SU-DHL-6 (cell line): ENCODE measurements around the gene ZMIZ1.

Experiments used
- H2AFZ ChIP-seq: fragments of 200-600 bp; sonication (generic); 2 replicates; pipeline ENCODE4 v1.6.1; 2014; ENCODE audit warnings: low read depth, mild to moderate bottlenecking, moderate library complexity, mixed read lengths, antibody characterized with exemption, low read length; ENCODE audit not compliant: severe bottlenecking
- H3F3A ChIP-seq: fragments of 200-600 bp; shearing (Covaris generic); 2 replicates; pipeline ENCODE4 v1.6.0; 2016; ENCODE audit warnings: antibody characterized with exemption, mild to moderate bottlenecking; ENCODE audit not compliant: insufficient read depth
- H3K27ac ChIP-seq: fragments of 200-600 bp; sonication (generic); 2 replicates; pipeline ENCODE4 v1.5.1; 2016; ENCODE audit warnings: low read depth, mild to moderate bottlenecking, low read length, moderate library complexity, mixed read lengths
- H3K27me3 ChIP-seq: fragments of 200-600 bp; sonication (generic), shearing (Covaris generic); 2 replicates; pipeline ENCODE4 v1.6.0; 2014; ENCODE audit warnings: mild to moderate bottlenecking, low read length
- H3K36me3 ChIP-seq: fragments of 200-600 bp; sonication (generic); 2 replicates; pipeline ENCODE4 v1.6.1; 2014; ENCODE audit warnings: mild to moderate bottlenecking, low read length, mixed read lengths
- H3K4me2 ChIP-seq: fragments of 300-600, 200-600 bp; shearing (Covaris generic), sonication (generic); 2 replicates; pipeline ENCODE4 v1.6.0; 2014; ENCODE audit warnings: low read length, low read depth, mild to moderate bottlenecking; ENCODE audit not compliant: poor library complexity, severe bottlenecking
- H3K4me3 ChIP-seq: fragments of 200-600 bp; sonication (generic); 2 replicates; pipeline ENCODE4 v1.5.1; 2014; ENCODE audit warnings: antibody characterized with exemption, low read length, mild to moderate bottlenecking, mixed read lengths; ENCODE audit not compliant: insufficient read depth, poor library complexity, severe bottlenecking
- H3K79me2 ChIP-seq: fragments of 200-600 bp; sonication (generic); 2 replicates; pipeline ENCODE4 v1.6.1; 2014; ENCODE audit warnings: mild to moderate bottlenecking, low read length, moderate library complexity; ENCODE audit not compliant: insufficient read depth
- H3K9ac ChIP-seq: fragments of 200-600 bp; sonication (generic); 2 replicates; pipeline ENCODE4 v1.7.0; 2014; ENCODE audit warnings: mild to moderate bottlenecking, low read length
- H3K9me2 ChIP-seq: fragments of 200-600 bp; sonication (generic); replicated peaks from 2 replicates; pipeline ENCODE4 v1.6.1; 2014; ENCODE audit warnings: low read length; ENCODE audit not compliant: insufficient read depth
- H3K9me3 ChIP-seq: fragments of 200-600 bp; sonication (generic); 2 replicates; pipeline ENCODE4 v1.6.1; 2014; ENCODE audit warnings: low read length, mixed read lengths; ENCODE audit not compliant: insufficient read depth
- H4K20me1 ChIP-seq: fragments of 200-600 bp; sonication (generic); 2 replicates; pipeline ENCODE4 v1.6.1; 2014; ENCODE audit warnings: low read depth, mild to moderate bottlenecking, antibody characterized with exemption, low read length, moderate library complexity, mixed read lengths
- EZH2phosphoT487 ChIP-seq: fragments of 200-600 bp; sonication (generic), shearing (Covaris generic); conservative IDR thresholded peaks from 2 replicates; pipeline ENCODE4 v1.6.1; 2018; ENCODE audit warnings: mild to moderate bottlenecking, antibody characterized with exemption, low read length, moderate library complexity, mixed read lengths
- TF ChIP-seq, protein P1 (sequence below): fragments of 200-600 bp; sonication (generic); IDR thresholded peaks from one replicate; pipeline ENCODE4 v1.5.1; 2017; ENCODE audit warnings: antibody characterized with exemption, mild to moderate bottlenecking, low read length, moderate library complexity; ENCODE audit not compliant: insufficient read depth, poor library complexity, severe bottlenecking

The ZMIZ1 gene

DNA sequence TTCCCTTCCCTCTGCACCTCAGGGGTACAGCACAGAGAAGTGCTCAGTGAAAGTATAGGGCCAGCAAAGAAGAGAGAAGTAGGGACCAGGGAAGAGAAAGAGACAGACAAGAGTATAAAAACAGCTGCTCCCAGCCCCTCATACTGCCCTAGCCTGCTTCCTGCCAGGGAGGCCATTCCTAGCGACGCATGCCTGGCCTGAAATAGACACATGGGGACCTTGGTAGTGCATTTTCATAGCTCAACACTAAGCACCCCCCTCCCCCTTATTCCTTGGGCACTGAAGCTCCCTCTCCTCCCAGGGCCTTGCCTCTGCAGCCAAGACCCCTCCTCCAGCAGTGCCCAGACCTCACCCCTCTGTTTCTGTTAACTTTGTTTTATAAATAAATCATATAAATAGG, 64.7 kb downstream of the ZMIZ1 start:
- H3K4me3 ChIP-seq = no peak overlapping the region
- no peaks in the 10 kb centered on the region for H3K9me3 ChIP-seq
- H3K4me2 ChIP-seq = no peak overlapping the region
- no peak overlapping the region for H3K27ac ChIP-seq
- no peaks in the 10 kb centered on the region for H3K79me2 ChIP-seq
- no peak overlapping the region for H2AFZ ChIP-seq
- H4K20me1 ChIP-seq = no peaks in the 10 kb centered on the region
- no peaks in the 10 kb centered on the region for H3F3A ChIP-seq
- H3K9me2 ChIP-seq = no peaks in the 10 kb centered on the region
- no peaks in the 10 kb centered on the region for H3K36me3 ChIP-seq
- no peaks in the 10 kb centered on the region for H3K27me3 ChIP-seq
- no peak overlapping the region for H3K9ac ChIP-seq
- TF ChIP-seq EZH2phosphoT487 = no peak
- TF ChIP-seq, protein P1, sequence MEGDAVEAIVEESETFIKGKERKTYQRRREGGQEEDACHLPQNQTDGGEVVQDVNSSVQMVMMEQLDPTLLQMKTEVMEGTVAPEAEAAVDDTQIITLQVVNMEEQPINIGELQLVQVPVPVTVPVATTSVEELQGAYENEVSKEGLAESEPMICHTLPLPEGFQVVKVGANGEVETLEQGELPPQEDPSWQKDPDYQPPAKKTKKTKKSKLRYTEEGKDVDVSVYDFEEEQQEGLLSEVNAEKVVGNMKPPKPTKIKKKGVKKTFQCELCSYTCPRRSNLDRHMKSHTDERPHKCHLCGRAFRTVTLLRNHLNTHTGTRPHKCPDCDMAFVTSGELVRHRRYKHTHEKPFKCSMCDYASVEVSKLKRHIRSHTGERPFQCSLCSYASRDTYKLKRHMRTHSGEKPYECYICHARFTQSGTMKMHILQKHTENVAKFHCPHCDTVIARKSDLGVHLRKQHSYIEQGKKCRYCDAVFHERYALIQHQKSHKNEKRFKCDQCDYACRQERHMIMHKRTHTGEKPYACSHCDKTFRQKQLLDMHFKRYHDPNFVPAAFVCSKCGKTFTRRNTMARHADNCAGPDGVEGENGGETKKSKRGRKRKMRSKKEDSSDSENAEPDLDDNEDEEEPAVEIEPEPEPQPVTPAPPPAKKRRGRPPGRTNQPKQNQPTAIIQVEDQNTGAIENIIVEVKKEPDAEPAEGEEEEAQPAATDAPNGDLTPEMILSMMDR = no peak

DNA sequence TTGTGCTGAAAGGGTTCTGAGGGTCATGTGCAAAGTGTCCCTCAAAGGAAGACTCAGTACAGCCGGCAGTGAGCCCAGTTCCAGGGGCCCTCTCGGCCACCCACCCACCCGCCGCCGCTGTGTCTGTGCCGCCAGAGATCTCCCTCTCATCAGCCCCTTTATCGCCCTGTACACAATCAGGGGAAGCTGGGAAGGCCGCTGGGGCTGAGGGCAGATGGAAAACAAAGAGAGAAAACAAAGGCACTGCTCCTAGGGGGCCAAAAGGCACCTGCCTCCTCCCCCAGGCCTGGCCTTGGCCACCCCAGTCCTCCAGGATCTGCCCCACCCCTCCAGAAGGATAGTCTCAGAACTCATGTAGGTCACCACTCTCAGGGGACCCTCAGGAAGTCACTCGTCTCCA, 67.0 kb downstream of the ZMIZ1 start:
- no peaks in the 10 kb centered on the region for H3F3A ChIP-seq
- H3K4me2 ChIP-seq = no peak overlapping the region
- H3K79me2 ChIP-seq = no peaks in the 10 kb centered on the region
- H3K9ac ChIP-seq = no peak overlapping the region
- H3K27me3 ChIP-seq = no peaks in the 10 kb centered on the region
- no peak overlapping the region for H2AFZ ChIP-seq
- H4K20me1 ChIP-seq = no peaks in the 10 kb centered on the region
- no peak overlapping the region for H3K27ac ChIP-seq
- no peaks in the 10 kb centered on the region for H3K9me3 ChIP-seq
- H3K4me3 ChIP-seq = no peak overlapping the region
- no peaks in the 10 kb centered on the region for H3K9me2 ChIP-seq
- no peaks in the 10 kb centered on the region for H3K36me3 ChIP-seq
- TF ChIP-seq, protein P1 = no peak
- TF ChIP-seq EZH2phosphoT487 = no peak

DNA sequence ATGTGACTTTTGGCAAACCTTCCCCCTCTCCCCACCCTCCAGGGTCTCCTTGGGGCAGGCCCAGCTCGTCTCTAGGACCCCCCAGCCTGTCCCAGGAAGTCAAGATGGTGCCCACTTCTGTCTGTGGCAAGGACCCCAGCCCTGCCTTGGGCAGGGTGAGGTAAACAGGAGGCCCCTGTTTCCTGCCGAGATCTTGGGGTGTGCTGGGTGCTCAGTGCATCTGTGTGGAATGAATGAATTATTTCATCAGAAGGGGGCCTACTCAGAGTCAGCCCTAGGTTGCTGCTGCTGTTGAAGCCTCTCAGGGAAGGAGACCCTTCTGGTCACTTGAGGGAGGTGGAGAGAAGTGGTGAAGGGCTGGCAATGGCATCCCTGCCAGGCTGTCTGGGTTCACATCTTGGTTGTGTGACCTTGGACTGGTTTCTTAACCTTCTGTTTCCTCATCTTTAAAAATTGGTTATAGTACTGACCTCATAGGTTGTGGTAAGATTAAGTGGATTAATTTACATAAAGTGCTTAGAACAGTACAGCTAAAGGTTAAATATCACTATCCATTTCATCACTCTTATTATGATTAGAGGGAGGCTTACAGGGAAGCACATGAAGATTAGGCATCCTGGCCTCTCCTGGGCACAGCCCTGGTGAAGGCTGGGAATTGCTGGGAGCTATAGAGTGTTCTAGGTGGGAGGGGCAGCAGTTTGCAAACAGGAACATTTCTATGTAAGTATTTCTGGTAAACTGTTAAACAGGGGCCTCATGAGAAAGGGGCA, 67.7 kb downstream of the ZMIZ1 start:
- H3K9ac ChIP-seq = no peak overlapping the region

More for the DNA sequence above, 67.7 kb downstream of the ZMIZ1 start:
- TF ChIP-seq, protein P1 = no peak
- no peak for TF ChIP-seq EZH2phosphoT487
- H3K36me3 ChIP-seq = no peaks in the 10 kb centered on the region
- no peak overlapping the region for H3K27ac ChIP-seq
- no peaks in the 10 kb centered on the region for H3K9me3 ChIP-seq
- H3F3A ChIP-seq = no peaks in the 10 kb centered on the region
- no peaks in the 10 kb centered on the region for H4K20me1 ChIP-seq
- no peaks in the 10 kb centered on the region for H3K9me2 ChIP-seq
- H3K4me3 ChIP-seq = no peak overlapping the region
- H3K4me2 ChIP-seq = no peak overlapping the region
- no peaks in the 10 kb centered on the region for H3K79me2 ChIP-seq
- no peak overlapping the region for H2AFZ ChIP-seq
- H3K27me3 ChIP-seq = no peaks in the 10 kb centered on the region
